GM12874 (cell line): Measurements from ENCODE around the gene HIVEP2.

Experiments used
- CTCF ChIP-seq: IDR thresholded peaks from 2 replicates; pipeline ENCODE4 v1.5.1; 2011; ENCODE audit warnings: low read depth, mild to moderate bottlenecking, control low read depth, low read length, moderate library complexity; ENCODE audit not compliant: insufficient read depth

Gene HIVEP2

GRCh38 chr6:142886431-142887170, 58.4 kb downstream of the HIVEP2 start:
- 0 out of 2 replicates have a peak, but pooled peaks have one; percentile 8 for TF ChIP-seq CTCF

- TF ChIP-seq CTCF, result no peak
These were observed 59.7 kb downstream of the HIVEP2 start for GRCh38 chr6:142885182-142885867.

- no peak for TF ChIP-seq CTCF
These were observed 60.6 kb downstream of the HIVEP2 start for GRCh38 chr6:142884214-142885035.

- TF ChIP-seq CTCF, result no peak
These were observed 62.0 kb downstream of the HIVEP2 start for GRCh38 chr6:142883011-142883410.

GRCh38 chr6:142881761-142882160, 63.2 kb downstream of the HIVEP2 start:
- no peak for TF ChIP-seq CTCF

- no peak for TF ChIP-seq CTCF
These were observed 63.7 kb downstream of the HIVEP2 start for GRCh38 chr6:142881290-142881689.

GRCh38 chr6:142880201-142880600, 64.8 kb downstream of the HIVEP2 start:
- no peak for TF ChIP-seq CTCF
